Upper lobe of left lung (tissue), 6 donors: Measurements from ENCODE around the gene GNB2. TPM values are rescaled to one million over a fixed set of nuclear protein-coding genes. Genes with fewer than 3 reads are reported as not detected.

Source experiments
- ATAC-seq, 2 donors: fragments of 200-7000 bp; cut with Tn5 transposase; one replicate each; pipeline ENCODE4 v1.9.1; 2022; ENCODE audit warnings: mild to moderate bottlenecking in 2 of 2, moderate library complexity in 2 of 2; ENCODE audit not compliant: low FRiP score in 2 of 2
- DNase-seq, 2 donors: peaks; one replicate each; pipeline ENCODE4 v3.0.0-alpha.2; 2019 to 2020
- H3K27ac ChIP-seq, 4 donors: fragments of 200-600 bp; sonication (generic); one replicate each; pipeline ENCODE4 v1.5.1; 2016 to 2019
- H3K27me3 ChIP-seq, 4 donors: fragments of 200-600 bp; sonication (generic); one replicate each; pipeline ENCODE4 v1.5.1; 2017 to 2019
- H3K36me3 ChIP-seq, 4 donors: fragments of 200-600 bp; sonication (generic); one replicate each; pipeline ENCODE4 v1.5.1; 2016 to 2019
- H3K4me1 ChIP-seq, 4 donors: fragments of 200-600 bp; sonication (generic); one replicate each; pipeline ENCODE4 v1.5.1; 2018 to 2019
- H3K4me3 ChIP-seq, 4 donors: fragments of 200-600 bp; sonication (generic); one replicate each; pipeline ENCODE4 v1.5.1; 2017 to 2019; ENCODE audit warnings: mild to moderate bottlenecking in 2 of 4, moderate library complexity in 1 of 4
- H3K9me3 ChIP-seq, 4 donors: fragments of 200-600 bp; sonication (generic); one replicate each; pipeline ENCODE4 v1.5.1; 2018 to 2019
- CTCF ChIP-seq, 6 experiments: fragments of 450-650 bp in 4 of 6; fragments of 200-600 bp in 2 of 6; sonication (generic) in 2 of 6; IDR thresholded peaks; one replicate each; pipeline ENCODE4 v1.5.1; 2016 to 2019; ENCODE audit warnings: antibody characterized with exemption in 6 of 6
- EP300 ChIP-seq, 4 donors: sonication (generic); formaldehyde crosslinking; IDR thresholded peaks; one replicate each; pipeline ENCODE4 v1.5.1; 2017; ENCODE audit warnings: antibody characterized with exemption in 4 of 4, control low read depth in 2 of 4
- POLR2A ChIP-seq, 4 donors: fragments of 450-650 bp; IDR thresholded peaks; one replicate each; pipeline ENCODE4 v1.5.1; 2016 to 2017; ENCODE audit warnings: antibody characterized with exemption in 4 of 4, mild to moderate bottlenecking in 2 of 4
- POLR2AphosphoS5 ChIP-seq, 2 donors: sonication (generic); formaldehyde crosslinking; IDR thresholded peaks; one replicate each; pipeline ENCODE4 v1.5.1; 2017; ENCODE audit warnings: antibody characterized with exemption in 2 of 2
- WGBS, 2 donors: methylation state at CpG; one replicate each; pipeline ENCODE4 v1.1.5; 2017 to 2018; 5-methylcytosine and 5-hydroxymethylcytosine counted together
- total RNA-seq, 6 donors: library from RNA; depleted of rRNA in 4 of 6; stranded (reverse); fragments of >200 nt in 4 of 6; gene quantifications; one replicate each; pipeline versions ENCODE4 v1.1.0 to v1.2.1, GENCODE V29; 2016 to 2021
- donor health status: DM: no; HTN: no; CAD: no; lungs with moderate emphysema.
- donor health status: DM: no; HTN: yes; CAD: no; lungs with severe emphysema.

The GNB2 gene
- total RNA-seq, 6 donors from 2014 or later: 153 to 291 (median 278) TPM

GRCh38 chr7:100687751-100688300 lies 14.3 kb downstream of the GNB2 start:
- peak in 1 of 2 donors; percentile 53 for DNase-seq
- no peak for ATAC-seq
- Histone ChIP-seq H3K36me3 (peaks cover 31 to 71% (median 59%) of the 10 kb centered on the region in 4 donors), H3K27me3 (no peaks in the 10 kb centered on the region), H3K9me3 (no peaks in the 10 kb centered on the region), H3K27ac (peak overlapping the region in 1 of 4 donors; percentile 2), H3K4me3 (no peak overlapping the region), H3K4me1 (peaks cover 20 to 31% (median 22%) of the 10 kb centered on the region in 4 donors)
- TF ChIP-seq POLR2AphosphoS5 (IDR thresholded peaks at IDR 0.05) (no peak), POLR2A (IDR thresholded peaks at IDR 0.05) (no peak), EP300 (IDR thresholded peaks at IDR 0.05) (no peak), CTCF (IDR thresholded peaks at IDR 0.05) (no peak)
- 76 to 77% methylated on average over 15 to 23 of the region's 25 CpGs for WGBS, 2 donors

GRCh38 chr7:100688326-100688860 lies 14.9 kb downstream of the GNB2 start:
- ATAC-seq: no peak
- Histone ChIP-seq H3K27me3 (no peaks in the 10 kb centered on the region), H3K4me3 (no peak overlapping the region), H3K36me3 (peaks cover 27 to 65% (median 54%) of the 10 kb centered on the region in 4 donors), H3K27ac (peak overlapping the region in 1 of 4 donors; percentile 2), H3K9me3 (no peaks in the 10 kb centered on the region), H3K4me1 (peaks cover 25 to 33% (median 26%) of the 10 kb centered on the region in 4 donors)
- TF ChIP-seq POLR2AphosphoS5 (IDR thresholded peaks at IDR 0.05) (no peak), EP300 (IDR thresholded peaks at IDR 0.05) (no peak)
- 88 to 91% methylated on average over 14 to 15 of the region's 16 CpGs for WGBS, 2 donors
- peak in 1 of 2 donors; percentile 52 for DNase-seq

GRCh38 chr7:100689230-100690135 lies 15.9 kb downstream of the GNB2 start:
- H3K27me3 ChIP-seq: no peaks in the 10 kb centered on the region
- 88 to 90% methylated on average over 17 to 18 of the region's 18 CpGs for WGBS, 2 donors
- no peak overlapping the region for H3K4me3 ChIP-seq
- H3K27ac ChIP-seq: no peak overlapping the region
- no peaks in the 10 kb centered on the region for H3K9me3 ChIP-seq
- peaks cover 17 to 54% (median 43%) of the 10 kb centered on the region in 4 donors for H3K36me3 ChIP-seq
- H3K4me1 ChIP-seq: peaks cover 25 to 33% (median 28%) of the 10 kb centered on the region in 4 donors
- no peak for TF ChIP-seq CTCF (IDR thresholded peaks at IDR 0.05)
- TF ChIP-seq POLR2A (IDR thresholded peaks at IDR 0.05): no peak
- TF ChIP-seq POLR2AphosphoS5 (IDR thresholded peaks at IDR 0.05): no peak
- ATAC-seq: no peak
- DNase-seq: peak in 1 of 2 donors; percentile 76

DNA sequence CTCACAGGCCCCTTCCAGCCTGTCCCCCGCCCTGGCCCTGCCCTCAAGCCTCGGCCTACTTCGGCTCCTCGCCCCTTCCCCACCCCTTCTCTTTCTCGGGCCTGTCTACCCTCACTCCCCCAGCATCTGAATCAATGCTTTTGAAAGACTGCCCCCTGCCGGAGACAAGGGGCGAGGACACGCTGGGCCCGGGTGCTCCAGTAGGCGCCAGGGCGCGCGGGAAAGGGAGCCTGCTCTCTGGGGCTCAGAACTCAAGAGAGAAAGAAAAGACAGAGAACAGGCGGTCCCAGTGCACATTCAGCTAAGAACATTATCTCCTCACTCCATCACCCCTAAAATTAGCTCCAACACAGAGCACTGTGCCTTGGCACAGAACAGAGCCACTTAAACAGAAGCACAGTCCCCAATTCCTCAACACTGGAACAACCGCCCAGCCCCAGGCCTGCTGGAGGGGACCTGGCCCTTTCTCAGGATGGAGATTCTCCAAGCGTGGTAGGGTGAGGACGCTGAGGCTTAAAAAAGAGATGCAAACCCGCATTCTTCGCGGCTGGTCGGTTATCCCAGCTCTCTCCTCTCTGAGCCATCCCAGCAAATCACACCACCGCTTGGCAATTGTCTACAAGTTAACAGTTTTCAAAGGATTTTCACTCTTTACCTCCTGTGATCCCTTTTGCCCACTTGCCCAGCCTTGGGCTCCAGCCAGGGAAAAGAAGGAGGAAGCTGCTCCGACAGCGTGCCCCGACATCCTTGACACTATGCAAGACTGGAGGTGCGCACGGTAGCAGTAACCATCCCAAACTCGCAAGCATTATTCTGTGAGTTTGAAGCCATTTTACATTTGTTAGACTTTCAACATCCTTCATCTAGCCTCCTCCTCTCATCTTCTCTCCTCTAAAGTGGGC lies 18.4 kb downstream of the GNB2 start:
- Histone ChIP-seq H3K9me3 (no peaks in the 10 kb centered on the region), H3K27me3 (no peaks in the 10 kb centered on the region), H3K4me3 (peak overlapping the region in 1 of 4 donors; percentile 99), H3K27ac (peak overlapping the region in 2 of 4 donors; percentile 22 to 45), H3K4me1 (peaks cover 32 to 38% (median 34%) of the 10 kb centered on the region in 4 donors), H3K36me3 (peaks cover 5 to 30% (median 18%) of the 10 kb centered on the region in 4 donors)
- WGBS, 2 donors: 30 to 33% methylated on average over 28 of the region's 28 CpGs
- DNase-seq (peak; percentile 78 to 89), ATAC-seq (peak; percentile 81 to 86)
- TF ChIP-seq POLR2A (IDR thresholded peaks at IDR 0.05) (no peak), CTCF (IDR thresholded peaks at IDR 0.05) (peak; percentile 86 to 95 (median 89)), EP300 (IDR thresholded peaks at IDR 0.05) (no peak), POLR2AphosphoS5 (IDR thresholded peaks at IDR 0.05) (no peak)
